NCI-H524 (cell line): ENCODE data around the gene DLL1.

Experiments used
- DNase-seq, 2 experiments: peaks; one replicate each; lab custom pipeline; 2025; lab: John Stamatoyannopoulos, UW

The DLL1 gene

DNA sequence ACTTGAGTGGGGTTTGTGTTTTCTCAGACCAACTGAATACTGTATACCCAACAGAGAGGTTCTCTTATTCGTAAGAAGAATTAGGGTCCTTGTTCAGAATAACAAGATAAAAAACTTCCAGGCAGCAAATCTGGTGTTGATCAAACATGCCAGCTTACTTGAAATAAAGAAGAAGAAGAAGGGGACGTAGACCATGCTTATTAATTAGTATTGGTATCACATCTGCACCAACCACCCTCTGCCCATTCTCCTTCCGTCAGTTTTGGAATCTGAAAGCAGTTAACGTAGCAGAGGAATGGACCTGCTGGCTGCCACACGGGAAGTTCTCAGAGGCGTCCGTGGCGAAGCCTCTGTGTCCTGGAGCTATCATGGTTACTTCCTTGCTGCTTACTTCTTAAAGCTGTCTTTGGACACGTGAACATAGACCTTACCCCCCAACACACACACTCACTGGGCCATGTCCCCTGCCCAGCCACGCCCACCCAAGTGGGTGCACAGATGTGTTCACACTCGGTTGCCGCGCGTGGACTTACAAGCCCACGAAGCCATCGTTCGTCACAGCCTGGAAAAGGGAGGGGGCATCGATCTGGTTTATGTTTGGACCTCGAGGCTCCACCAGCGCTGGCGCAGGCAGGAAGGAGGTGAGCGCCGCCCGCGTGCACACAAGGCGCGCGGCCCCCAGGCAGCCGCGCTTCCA lies 4.1 kb upstream of the DLL1 start:
- DNase-seq: no peak

DNA sequence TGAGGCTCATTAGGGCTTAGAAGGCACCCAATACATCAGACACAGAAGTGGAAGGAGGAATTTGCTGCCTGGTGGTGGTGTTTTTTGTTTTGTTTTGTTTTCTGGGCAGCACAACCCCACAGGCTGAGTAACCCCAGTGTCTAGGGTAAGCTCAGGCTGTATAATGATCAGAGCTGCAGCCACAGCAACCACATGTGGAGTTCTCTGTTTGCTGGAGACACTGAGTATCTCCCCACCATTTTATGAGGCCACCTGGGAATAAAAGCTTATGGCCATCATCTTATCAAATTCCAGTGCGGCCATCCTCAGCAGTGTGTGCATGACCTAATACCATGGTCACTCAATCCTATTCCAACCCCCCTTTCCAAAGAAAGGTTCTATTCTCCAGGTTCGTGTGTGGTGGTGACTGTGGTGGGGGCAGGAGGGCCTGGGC lies 3.4 kb upstream of the DLL1 start:
- peak in 1 of 2 experiments; percentile 14 for DNase-seq

GRCh38 chr6:170293341-170294231 lies 2.7 kb upstream of the DLL1 start:
- DNase-seq: peak; percentile 70 to 73

GRCh38 chr6:170292407-170293158 lies 1.7 kb upstream of the DLL1 start:
- peak; percentile 34 to 74 for DNase-seq

DNA sequence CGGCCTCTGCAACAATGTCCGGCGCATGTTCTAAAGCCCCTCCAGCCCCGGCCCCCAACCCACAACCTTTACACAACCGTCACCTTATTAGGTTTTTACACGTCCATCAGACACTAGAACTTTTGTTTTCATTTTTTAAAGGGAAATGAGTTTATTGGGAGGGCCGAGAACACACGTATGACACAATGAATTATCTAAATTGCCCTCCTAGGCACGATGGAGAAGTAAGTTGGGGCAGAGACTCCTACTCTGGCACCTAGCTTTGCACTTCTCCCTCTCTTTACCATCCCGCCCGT lies 1.2 kb upstream of the DLL1 start:
- no peak for DNase-seq

GRCh38 chr6:170291271-170292110 lies 613 bp upstream of the DLL1 start:
- DNase-seq: peak; percentile 55 to 84

- DNase-seq: no peak
Observed at GRCh38 chr6:170289951-170290295, 955 bp downstream of the DLL1 start.

- peak in 1 of 2 experiments; percentile 20 for DNase-seq
Observed at GRCh38 chr6:170289180-170289931, 1.5 kb downstream of the DLL1 start.

- DNase-seq: no peak
Observed at GRCh38 chr6:170288852-170289179, 2.1 kb downstream of the DLL1 start.

GRCh38 chr6:170288091-170288631 lies 2.7 kb downstream of the DLL1 start:
- no peak for DNase-seq

GRCh38 chr6:170287371-170287876 lies 3.5 kb downstream of the DLL1 start:
- no peak for DNase-seq

- no peak for DNase-seq
Observed at GRCh38 chr6:170286934-170287265, 4.0 kb downstream of the DLL1 start.

DNA sequence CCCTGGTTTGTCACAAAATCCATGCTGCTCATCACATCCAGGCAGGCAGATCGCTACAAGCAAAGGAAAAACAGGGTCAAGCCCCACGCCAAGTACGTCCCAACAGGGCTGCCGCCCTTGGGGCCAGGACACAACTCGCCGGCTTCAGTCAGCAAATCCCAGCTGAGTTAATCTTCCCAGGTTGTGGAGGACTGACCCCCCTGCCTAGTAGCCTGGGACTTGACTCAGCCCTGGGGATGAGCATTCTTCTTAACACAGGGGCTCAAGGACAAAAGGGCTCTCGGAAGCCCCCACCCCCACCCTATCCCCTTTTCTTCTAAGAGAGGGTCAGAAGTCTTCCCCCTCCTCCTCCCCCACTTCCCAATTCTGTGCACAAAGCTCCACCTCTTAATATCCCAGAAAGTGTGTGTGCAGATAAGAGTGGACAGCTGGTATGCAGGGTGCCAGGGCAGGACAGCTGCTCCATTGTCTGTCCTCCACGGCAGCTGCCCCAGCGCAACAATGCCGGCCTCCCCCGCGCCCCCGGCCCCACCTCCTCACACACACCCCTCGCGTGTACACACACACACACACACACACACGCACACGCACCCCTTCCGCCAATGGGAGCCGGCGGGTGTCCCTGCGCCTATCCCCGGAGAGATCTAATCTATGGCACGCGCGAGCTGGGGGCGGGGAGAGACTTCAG lies 4.5 kb downstream of the DLL1 start:
- peak; percentile 79 to 80 for DNase-seq

DNA sequence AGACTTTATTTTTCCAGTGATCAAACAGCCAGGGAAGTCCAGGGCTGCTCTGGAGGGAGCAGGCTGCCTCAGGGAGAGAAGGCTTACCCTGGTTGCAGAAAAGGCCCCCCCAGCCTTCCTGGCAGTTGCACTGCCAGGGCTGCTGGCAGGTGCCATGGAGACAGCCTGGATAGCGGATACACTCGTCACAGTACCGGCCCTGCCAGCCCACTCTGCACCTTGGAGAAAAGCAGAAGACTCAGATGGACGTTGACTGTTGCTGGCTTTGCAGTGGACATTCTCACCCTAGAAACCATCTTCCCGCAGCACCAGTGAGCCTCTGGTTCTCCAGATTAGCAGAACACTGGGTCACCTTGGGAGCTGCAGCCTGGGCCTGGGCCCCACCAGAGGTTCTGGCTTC lies 5.4 kb downstream of the DLL1 start:
- peak in 1 of 2 experiments; percentile 15 for DNase-seq

DNA sequence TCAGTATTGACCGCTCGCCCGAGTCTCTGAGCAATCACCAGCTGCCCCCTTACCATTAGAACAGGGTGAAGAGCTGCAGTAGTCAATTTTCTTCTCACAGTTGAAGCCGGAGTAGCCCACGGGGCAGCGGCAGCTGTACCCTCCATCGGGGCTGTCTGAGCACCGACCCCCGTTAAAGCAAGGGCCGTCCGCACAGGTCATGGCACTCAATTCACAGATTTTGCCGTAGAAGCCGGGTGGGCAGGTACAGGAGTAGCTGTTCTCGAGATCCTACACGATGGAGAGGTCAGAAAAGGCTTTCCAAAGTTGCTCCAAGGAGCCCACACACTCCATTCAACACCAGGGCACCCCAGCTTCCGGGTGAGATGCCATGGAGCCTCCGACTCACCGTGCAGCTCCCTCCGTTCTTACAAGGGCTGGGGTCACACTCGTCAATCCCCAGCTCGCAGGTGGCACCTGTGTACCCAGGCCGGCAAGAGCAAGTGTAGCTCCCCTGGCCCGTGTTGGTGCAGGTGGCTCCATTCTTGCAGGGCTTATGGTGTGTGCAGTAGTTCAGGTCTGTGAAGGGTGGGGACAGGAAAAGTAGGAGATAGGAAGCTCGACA lies 5.9 kb downstream of the DLL1 start:
- no peak for DNase-seq

- no peak for DNase-seq
Observed at GRCh38 chr6:170284126-170284773, 6.6 kb downstream of the DLL1 start.

- no peak for DNase-seq
Observed at GRCh38 chr6:170283212-170284081, 7.4 kb downstream of the DLL1 start.

- DNase-seq: no peak
Observed at GRCh38 chr6:170282512-170283158, 8.2 kb downstream of the DLL1 start.
